HG02759 (cell line): ENCODE data around the gene EPHA2.

Experiments
- ATAC-seq: cut with Tn5 transposase; IDR thresholded peaks from one replicate; pipeline ENCODE4 v1.9.1; 2021; ENCODE audit warnings: mild to moderate bottlenecking, moderate library complexity; ENCODE audit not compliant: unreplicated experiment

The EPHA2 gene

DNA sequence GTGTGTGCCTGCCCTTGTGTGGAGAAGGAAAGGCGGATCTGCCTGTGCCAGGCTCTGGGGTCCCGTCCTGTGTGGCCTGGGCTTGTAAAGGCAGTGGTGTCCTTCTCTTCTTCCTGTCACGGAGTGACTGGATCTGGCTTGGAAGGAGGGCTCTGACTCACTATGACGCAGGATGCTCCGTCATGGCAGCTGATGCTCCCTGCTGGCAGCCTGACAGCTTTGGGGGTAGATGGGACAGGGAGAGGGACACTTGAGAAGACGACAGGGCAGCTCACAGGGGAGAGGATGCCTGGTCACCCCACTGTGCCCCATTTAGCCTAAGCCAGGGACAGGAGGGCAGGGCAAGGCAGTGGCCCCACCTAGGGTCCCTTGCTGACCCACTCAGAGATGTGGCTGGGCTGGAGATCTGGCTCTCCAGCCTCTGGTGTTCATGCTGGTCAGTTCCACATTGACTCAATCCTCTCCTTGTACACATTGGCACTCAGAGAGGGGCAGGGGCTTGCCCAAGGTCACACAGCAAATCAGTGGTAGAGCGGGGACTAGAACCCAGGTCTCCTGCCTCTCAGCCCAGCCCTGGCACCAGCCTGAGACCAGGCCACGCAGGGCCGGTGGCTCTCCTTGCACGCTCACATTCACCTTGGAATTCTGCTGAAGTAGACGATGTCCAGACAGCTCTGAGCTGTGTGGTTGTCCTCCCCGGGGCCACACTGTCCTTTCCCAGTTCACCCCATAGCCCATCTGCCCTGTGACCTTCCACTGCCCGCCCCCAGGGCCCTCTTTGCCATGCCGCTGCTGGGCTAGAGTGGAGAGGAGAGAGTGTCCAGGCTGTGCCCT is 79.6 kb downstream of the EPHA2 start:
- no peak for ATAC-seq

GRCh38 chr1:16075337-16076030 is 80.4 kb downstream of the EPHA2 start:
- no peak for ATAC-seq
